Body of pancreas (tissue), 4 donors: ENCODE measurements around the gene SLC25A20. TPM values are rescaled to one million over a fixed set of nuclear protein-coding genes. Genes with fewer than 3 reads are reported as not detected.
"Not testable (repeated sequence)": the region's sequence is repeated elsewhere in the genome, so short reads cannot be mapped to it uniquely, and the experiment has no call there.

Experiments used
- ATAC-seq: fragments of 150-250 bp; one replicate; pipeline ENCODE4 v1.9.1; 2016
- DNase-seq, 4 donors: peaks; one replicate each; pipeline ENCODE4 v3.0.0-alpha.2; 2019
- H3K27ac ChIP-seq, 4 donors: fragments of 200-600 bp; sonication (generic); 1 replicate in 3 of 4; 2 replicates in 1 of 4; pipeline versions ENCODE4 v1.5.1 to v1.6.1; 2016 to 2019; ENCODE audit warnings: mild to moderate bottlenecking in 1 of 4, mixed read lengths in 1 of 4, moderate library complexity in 1 of 4
- H3K27me3 ChIP-seq, 2 donors: fragments of 200-600 bp; sonication (generic); one replicate each; pipeline ENCODE4 v1.6.0; 2016; ENCODE audit warnings: mild to moderate bottlenecking in 1 of 2
- H3K36me3 ChIP-seq, 2 donors: fragments of 200-600 bp; sonication (generic); replicated peaks in 1 of 2; 2 replicates each; pipeline ENCODE4 v1.5.1; 2016; ENCODE audit warnings: low read depth in 2 of 2; ENCODE audit not compliant: insufficient read depth in 1 of 2
- H3K4me1 ChIP-seq: fragments of 200-600 bp; sonication (generic); one replicate; pipeline ENCODE4 v1.6.0; 2016
- H3K4me3 ChIP-seq, 2 donors: fragments of 200-600 bp; sonication (generic); 1 replicate in 1 of 2; 2 replicates in 1 of 2; pipeline ENCODE4 v1.5.1; 2016 to 2019
- H3K9me3 ChIP-seq, 3 donors: fragments of 200-600 bp; sonication (generic); 1 replicate in 2 of 3; 2 replicates in 1 of 3; pipeline ENCODE4 v1.5.1; 2016
- CTCF ChIP-seq, 7 experiments: fragments of 450-650 bp in 4 of 7; fragments of 200-600 bp in 3 of 7; sonication (generic) in 3 of 7; IDR thresholded peaks; one replicate each; pipeline ENCODE4 v1.5.1; 2016 to 2019; ENCODE audit warnings: antibody characterized with exemption in 7 of 7
- POLR2A ChIP-seq, 3 donors: fragments of 450-650 bp; IDR thresholded peaks; one replicate each; pipeline ENCODE4 v1.6.1; 2016; ENCODE audit warnings: antibody characterized with exemption in 3 of 3, mild to moderate bottlenecking in 2 of 3
- WGBS, 2 donors: methylation state at CpG; one replicate each; pipeline ENCODE4 v1.1.5; 2017; 5-methylcytosine and 5-hydroxymethylcytosine counted together
- intact Hi-C: fragments of 100-400 bp; cut with DNase I; formaldehyde crosslinking; loops from one replicate; pipeline ENCODE4 v1.15.1; 2023
- total RNA-seq, 2 donors: library from RNA; depleted of rRNA; stranded (reverse); fragments of >200 nt; gene quantifications; one replicate each; pipeline ENCODE4 v1.1.0, GENCODE V29; 2016

The SLC25A20 gene
- total RNA-seq, 2 donors from 2014 or later: 20.8 to 31.4 TPM

DNA sequence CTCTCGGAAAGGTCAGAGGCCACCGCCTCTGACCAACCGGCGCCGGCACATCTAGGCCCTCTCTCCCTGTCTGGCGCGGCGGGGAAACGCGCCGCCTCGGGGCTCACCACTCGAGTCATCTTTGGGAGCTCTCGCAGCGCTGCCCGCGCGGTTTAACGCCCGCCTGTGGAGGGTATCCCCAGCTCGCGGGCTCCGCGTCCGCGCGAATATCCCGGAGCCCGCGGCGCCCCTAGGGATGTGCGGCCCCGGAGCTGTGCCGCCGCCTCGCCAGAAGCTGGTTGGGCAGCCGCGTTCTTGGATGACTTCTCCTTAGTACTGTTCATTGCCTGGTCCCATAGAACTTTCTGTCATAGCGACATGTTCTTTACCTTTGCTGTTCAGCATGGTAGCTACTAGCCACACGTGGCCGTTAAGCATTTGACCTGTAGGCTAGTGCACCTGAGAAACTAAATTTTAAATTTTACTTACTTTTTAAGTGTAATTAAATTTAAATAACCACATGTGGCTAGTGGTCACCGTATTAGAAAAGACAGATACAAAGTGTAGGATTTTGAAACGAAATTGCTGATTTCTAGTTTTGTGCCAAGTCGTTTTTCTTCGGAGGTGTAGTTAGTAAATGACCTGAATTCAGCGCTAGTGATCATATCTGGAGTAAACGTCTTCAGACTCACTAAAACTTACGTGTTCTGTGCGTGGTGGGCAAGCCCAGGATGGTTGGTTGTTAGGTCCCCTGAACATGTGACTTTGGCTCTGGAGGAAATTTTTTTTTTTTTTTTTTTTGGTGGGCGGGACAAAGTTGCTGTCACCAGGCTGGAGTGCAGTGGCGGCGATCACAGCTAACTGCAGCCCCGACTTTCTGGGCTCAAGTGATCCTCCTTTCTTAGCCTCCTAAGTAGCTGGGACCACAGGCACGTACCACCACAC is 20.8 kb upstream of the SLC25A20 start:
- TF ChIP-seq POLR2A (IDR thresholded peaks at IDR 0.05) (peak in 1 of 3 donors; percentile 11), CTCF (IDR thresholded peaks at IDR 0.05) (peak in 1 of 7 experiments; percentile 8)
- Histone ChIP-seq H3K4me3 (peak overlapping the region; percentile 51 to 92), H3K4me1 (peaks cover 20% of the 10 kb centered on the region), H3K27ac (peak overlapping the region; percentile 80 to 99 (median 96)), H3K27me3 (no peaks in the 10 kb centered on the region), H3K36me3 (peaks cover 0 to 3% of the 10 kb centered on the region in 2 donors), H3K9me3 (no peaks in the 10 kb centered on the region)
- DNase-seq (peak; percentile 24 to 48 (median 34)), ATAC-seq (peak; percentile 40)
- intact Hi-C loops: no loop called here
- 0% methylated on average over 29 to 53 of the region's 54 CpGs for WGBS, 2 donors

DNA sequence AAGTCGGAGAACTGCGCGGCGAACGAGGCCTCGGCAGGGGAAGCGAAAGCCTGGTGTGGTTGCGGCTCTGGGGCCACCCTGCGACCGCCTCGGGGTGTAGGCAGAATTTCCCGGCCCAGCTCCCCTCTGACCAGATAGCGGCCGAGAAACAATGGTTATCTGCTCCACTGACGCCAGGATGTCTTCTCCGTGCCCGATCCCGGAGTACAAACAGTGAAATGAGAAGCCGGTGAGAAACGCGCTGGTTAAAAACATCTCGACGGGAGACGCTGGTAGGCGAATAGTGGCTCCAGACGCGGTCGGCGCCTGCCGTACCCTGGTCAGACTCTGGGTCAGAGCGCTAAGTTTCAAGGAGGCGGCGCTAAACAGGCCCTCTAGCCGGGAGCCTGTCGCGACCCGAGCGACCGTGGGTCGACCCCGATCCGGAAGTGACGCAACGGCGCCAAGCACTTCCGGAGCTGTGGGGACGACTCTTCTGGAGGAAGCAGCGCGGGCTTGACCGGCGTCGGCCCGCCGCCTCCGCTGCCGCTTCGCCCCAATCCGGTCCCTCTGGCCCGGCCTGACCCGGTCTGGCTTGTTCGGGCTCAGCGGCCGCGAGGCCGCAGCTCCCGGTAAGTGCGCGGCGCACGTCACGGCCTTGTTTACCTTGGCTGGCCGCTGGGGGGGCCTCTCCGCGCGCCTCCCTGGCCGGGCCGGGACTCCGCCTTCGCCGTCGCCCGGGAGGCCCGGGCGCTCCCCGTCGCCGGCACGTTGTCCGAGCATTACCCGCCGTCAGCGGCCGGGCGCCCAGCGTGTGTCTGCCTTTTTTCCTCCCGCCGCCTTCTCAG is 19.9 kb upstream of the SLC25A20 start, which contains the start of gene ARIH2:
Gene ARIH2 (plus strand): TSS at position 455 of the 827 bp plus-strand sequence. CDS start 8,717 bp downstream, outside the sequence.
- H3K4me3 ChIP-seq: peak within 1 kb of the TSS; percentile 51 to 92
- intact Hi-C loops: no loop called here
- peak within 1 kb of the TSS; percentile 80 to 99 (median 96) for H3K27ac ChIP-seq
- peak; percentile 91 to 93 (median 92) for DNase-seq
- TF ChIP-seq POLR2A (IDR thresholded peaks at IDR 0.05) (peak; percentile 66 to 86 (median 84)), CTCF (IDR thresholded peaks at IDR 0.05) (peak in 3 of 7 experiments; percentile 1 to 27 (median 11))
- 0% methylated on average over 15 to 92 of the region's 97 CpGs for whole genome bisulfite sequencing, 2 donors
- peak; percentile 92 for ATAC-seq
- H3K9me3 ChIP-seq: no peaks in the 10 kb centered on the region
- no peaks in the 10 kb centered on the region for H3K36me3 ChIP-seq
- H3K4me1 ChIP-seq: peaks cover 20% of the 10 kb centered on the region
- no peaks in the 10 kb centered on the region for H3K27me3 ChIP-seq

DNA sequence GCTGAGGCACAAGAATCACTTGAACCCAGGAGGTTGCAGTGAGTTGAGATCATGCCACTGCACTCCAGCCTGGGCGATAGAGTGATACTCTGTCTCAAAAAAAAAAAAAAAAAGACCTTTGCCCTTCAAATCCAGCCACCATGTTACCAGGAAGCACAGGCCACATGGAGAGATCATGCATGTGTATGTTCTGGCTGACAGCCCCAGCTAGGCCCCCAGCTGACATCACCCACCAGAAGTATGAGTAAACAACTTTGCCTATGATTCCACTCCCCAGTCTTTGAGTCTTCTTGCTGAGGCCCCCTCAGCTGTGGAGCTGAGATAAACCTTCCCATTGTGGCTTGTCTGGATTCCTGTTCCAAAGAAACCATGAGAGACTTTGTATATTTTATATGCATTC is 16.6 kb upstream of the SLC25A20 start:
- no peaks in the 10 kb centered on the region for H3K9me3 ChIP-seq
- H3K4me3 ChIP-seq: no peak overlapping the region
- 40 to 61% methylated on average over 1 of the region's 1 CpG for WGBS, 2 donors
- H3K27ac ChIP-seq: no peak overlapping the region
- no peaks in the 10 kb centered on the region for H3K36me3 ChIP-seq
- DNase-seq: no peak
- H3K4me1 ChIP-seq: peaks cover 12% of the 10 kb centered on the region
- ATAC-seq: no peak
- TF ChIP-seq POLR2A (IDR thresholded peaks at IDR 0.05) (no peak), CTCF (IDR thresholded peaks at IDR 0.05) (no peak)
- no peaks in the 10 kb centered on the region for H3K27me3 ChIP-seq
- intact Hi-C loops: no loop called here

DNA sequence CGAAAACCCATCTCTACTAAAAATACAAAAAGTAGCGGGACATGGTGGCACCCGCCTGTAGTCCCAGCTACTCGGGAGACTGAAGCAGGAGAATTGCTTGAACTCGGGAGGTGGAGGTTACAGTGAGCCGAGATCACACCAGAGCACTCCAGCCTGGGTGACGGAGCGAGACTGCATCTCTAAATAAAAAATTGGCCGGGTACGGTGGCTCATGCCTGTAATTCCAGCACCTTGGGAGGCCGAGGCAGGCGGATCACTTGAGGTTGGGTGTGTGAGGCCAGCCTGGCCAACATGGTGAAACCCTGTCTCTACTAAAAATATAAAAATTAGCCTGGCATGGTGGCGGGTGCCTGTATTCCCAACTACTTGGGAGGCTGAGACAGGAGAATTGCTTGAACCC is 8.3 kb upstream of the SLC25A20 start:
- H3K4me3 ChIP-seq, ATAC-seq, H3K27me3 ChIP-seq, H3K36me3 ChIP-seq, H3K4me1 ChIP-seq, H3K9me3 ChIP-seq, H3K27ac ChIP-seq, intact Hi-C loops, DNase-seq: not testable (repeated sequence)
- WGBS, 2 donors: 90 to 91% methylated on average over 13 of the region's 13 CpGs

- peak overlapping the region; percentile 69 to 80 (median 80) for H3K27ac ChIP-seq
- WGBS, 2 donors: 63 to 77% methylated on average over 4 of the region's 4 CpGs
- no peak for TF ChIP-seq CTCF (IDR thresholded peaks at IDR 0.05)
Observed at GRCh38 chr3:48899273-48899672, 591 bp upstream of the SLC25A20 start.

More at GRCh38 chr3:48899273-48899672, 591 bp upstream of the SLC25A20 start:
- Histone ChIP-seq H3K4me1 (peaks cover 21% of the 10 kb centered on the region), H3K36me3 (no peaks in the 10 kb centered on the region), H3K9me3 (no peaks in the 10 kb centered on the region), H3K4me3 (no peak overlapping the region), H3K27me3 (no peaks in the 10 kb centered on the region)
- DNase-seq (no peak), ATAC-seq (no peak)
- intact Hi-C loops: no loop called here
